Epithelial cell of esophagus (primary cell): ENCODE results near the gene PRR22.
A peak's percentile ranks its signal among the peaks of the same experiment; 100 is the strongest.

Experiments used
- DNase-seq: peaks from one replicate; pipeline ENCODE4 v3.0.0; 2010; ENCODE audit warnings: low read depth
- H3K4me3 ChIP-seq: 2 replicates; pipeline ENCODE4 v1.5.1; 2011; ENCODE audit warnings: mild to moderate bottlenecking, low read length, control low read depth
- CTCF ChIP-seq: IDR thresholded peaks from 2 replicates; pipeline ENCODE4 v1.5.1; 2011; ENCODE audit warnings: low read depth, mild to moderate bottlenecking, low read length, control low read depth, inconsistent platforms; ENCODE audit not compliant: insufficient read depth; ENCODE audit errors: missing control alignments

PRR22 gene

GRCh38 chr19:5806133-5806489 lies 21.6 kb upstream of the PRR22 start:
- DNase-seq, result no peak

GRCh38 chr19:5805462-5806132 lies 21.1 kb upstream of the PRR22 start:
- H3K4me3 ChIP-seq, result no peak overlapping the region
- peak; percentile 65 for TF ChIP-seq CTCF
- DNase-seq, result peak; percentile 51

More at GRCh38 chr19:5806133-5806489, 21.6 kb upstream of the PRR22 start:
- no peak for TF ChIP-seq CTCF
- no peak overlapping the region for H3K4me3 ChIP-seq

- H3K4me3 ChIP-seq, result peak within 1 kb of the TSS; percentile 30
- DNase-seq, result no peak
- TF ChIP-seq CTCF, result no peak
Measured at GRCh38 chr19:5804516-5805461, 20.2 kb upstream of the PRR22 start, which contains the start of gene NRTN. Gene NRTN, plus strand, starts transcription at chr19:5805067. Its CDS starts 19,099 bp downstream, at chr19:5824166.

GRCh38 chr19:5803752-5804515 lies 19.4 kb upstream of the PRR22 start:
- TF ChIP-seq CTCF, result peak; percentile 59
- DNase-seq, result peak; percentile 86
- peak overlapping the region; percentile 30 for H3K4me3 ChIP-seq

- DNase-seq, result no peak
- H3K4me3 ChIP-seq, result peak overlapping the region; percentile 30
- TF ChIP-seq CTCF, result no peak
Measured at GRCh38 chr19:5803441-5803751, 18.9 kb upstream of the PRR22 start.

- no peak for TF ChIP-seq CTCF
- DNase-seq, result no peak
- no peak overlapping the region for H3K4me3 ChIP-seq
Measured at GRCh38 chr19:5801796-5802619, 17.5 kb upstream of the PRR22 start.
